22Rv1 (cell line): ENCODE data around the gene ARID1B.

Source experiments
- H3K27ac ChIP-seq: fragments of 450-650 bp; 2 replicates; pipeline ENCODE4 v1.5.1; 2017
- ZFX ChIP-seq: fragments of 450-650 bp; IDR thresholded peaks from 2 replicates; pipeline ENCODE4 v1.6.1; 2017; ENCODE audit warnings: antibody characterized with exemption, borderline replicate concordance
- TF ChIP-seq, protein P1 (sequence below): fragments of 450-650 bp; IDR thresholded peaks from 2 replicates; pipeline ENCODE4 v1.5.1; 2017; ENCODE audit warnings: mild to moderate bottlenecking

Gene ARID1B

DNA sequence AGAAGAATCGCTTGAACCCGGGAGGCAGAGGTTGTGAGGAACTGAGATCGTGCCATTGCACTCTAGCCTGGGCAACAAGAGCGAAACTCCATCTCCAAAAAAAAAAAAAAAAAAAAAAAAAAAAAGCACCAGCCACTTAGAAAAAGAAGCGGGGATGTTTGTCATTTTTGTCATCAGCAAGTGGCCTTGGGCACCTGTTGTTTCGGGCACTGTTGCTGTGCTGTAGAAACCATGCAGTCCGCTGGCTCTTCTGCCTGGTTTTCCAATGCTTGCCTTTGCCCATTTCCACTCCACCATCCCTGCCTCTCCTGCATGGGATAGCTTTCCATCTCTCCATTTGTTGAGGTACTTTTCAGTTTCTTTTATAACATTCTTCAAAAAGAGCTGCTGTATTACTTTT, 129.3 kb downstream of the ARID1B start:
- TF ChIP-seq, protein P1, sequence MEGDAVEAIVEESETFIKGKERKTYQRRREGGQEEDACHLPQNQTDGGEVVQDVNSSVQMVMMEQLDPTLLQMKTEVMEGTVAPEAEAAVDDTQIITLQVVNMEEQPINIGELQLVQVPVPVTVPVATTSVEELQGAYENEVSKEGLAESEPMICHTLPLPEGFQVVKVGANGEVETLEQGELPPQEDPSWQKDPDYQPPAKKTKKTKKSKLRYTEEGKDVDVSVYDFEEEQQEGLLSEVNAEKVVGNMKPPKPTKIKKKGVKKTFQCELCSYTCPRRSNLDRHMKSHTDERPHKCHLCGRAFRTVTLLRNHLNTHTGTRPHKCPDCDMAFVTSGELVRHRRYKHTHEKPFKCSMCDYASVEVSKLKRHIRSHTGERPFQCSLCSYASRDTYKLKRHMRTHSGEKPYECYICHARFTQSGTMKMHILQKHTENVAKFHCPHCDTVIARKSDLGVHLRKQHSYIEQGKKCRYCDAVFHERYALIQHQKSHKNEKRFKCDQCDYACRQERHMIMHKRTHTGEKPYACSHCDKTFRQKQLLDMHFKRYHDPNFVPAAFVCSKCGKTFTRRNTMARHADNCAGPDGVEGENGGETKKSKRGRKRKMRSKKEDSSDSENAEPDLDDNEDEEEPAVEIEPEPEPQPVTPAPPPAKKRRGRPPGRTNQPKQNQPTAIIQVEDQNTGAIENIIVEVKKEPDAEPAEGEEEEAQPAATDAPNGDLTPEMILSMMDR: no peak
- no peak for TF ChIP-seq ZFX
- no peak overlapping the region for H3K27ac ChIP-seq

DNA sequence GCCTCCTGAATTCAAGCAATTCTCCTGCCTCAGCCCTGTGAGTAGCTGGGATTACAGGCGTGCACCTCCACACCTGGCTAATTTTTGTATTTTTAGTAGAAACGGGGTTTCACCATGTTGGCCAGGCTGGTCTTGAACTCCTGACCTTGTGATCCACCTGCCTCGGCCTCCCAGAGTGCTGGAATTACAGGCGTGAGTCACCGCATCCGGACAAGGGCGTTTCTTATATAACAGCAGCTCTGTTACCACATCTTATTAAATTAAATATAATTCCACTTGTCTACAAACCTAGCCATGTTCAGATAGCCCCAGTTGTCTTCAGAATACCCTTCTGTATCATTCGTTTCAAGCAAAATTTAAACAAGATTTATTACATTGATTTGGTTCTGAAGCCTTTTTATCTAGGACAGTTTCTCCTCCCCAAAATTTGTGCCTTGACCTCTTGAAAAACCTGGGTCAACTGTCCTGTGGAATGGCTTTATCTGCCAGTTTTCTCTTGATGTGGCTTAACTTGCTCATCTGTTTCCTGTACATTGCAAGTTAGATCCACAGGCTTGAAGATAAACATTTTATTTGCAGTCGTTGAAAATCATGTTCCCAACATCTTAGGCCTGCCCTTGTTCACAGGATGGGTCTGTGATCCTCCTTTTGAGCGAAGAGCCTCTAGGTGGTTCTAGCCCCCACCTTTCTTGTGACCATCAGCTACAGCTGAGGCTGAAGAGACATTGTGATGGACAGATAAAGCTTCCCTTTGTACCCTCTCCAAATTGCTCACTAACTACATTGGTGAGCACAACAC, 132.2 kb downstream of the ARID1B start:
- no peak overlapping the region for H3K27ac ChIP-seq
- TF ChIP-seq, protein P1: no peak
- no peak for TF ChIP-seq ZFX

DNA sequence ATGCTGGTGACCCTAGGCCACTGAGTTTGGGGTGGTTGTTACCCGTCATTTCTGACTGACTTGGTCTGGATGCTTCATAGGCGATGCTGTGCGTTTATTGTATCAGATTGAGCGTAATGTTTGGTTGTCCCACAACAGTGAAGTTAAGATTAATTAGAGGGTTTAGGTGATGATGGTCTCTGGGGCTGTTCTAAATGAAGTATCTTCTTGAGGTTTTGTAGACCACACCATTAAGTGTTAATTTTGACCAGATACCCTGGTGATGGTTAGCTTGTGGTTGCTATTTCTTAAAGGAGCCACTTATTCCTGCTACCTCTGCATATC, 132.8 kb downstream of the ARID1B start:
- TF ChIP-seq, protein P1: no peak
- no peak for TF ChIP-seq ZFX

DNA sequence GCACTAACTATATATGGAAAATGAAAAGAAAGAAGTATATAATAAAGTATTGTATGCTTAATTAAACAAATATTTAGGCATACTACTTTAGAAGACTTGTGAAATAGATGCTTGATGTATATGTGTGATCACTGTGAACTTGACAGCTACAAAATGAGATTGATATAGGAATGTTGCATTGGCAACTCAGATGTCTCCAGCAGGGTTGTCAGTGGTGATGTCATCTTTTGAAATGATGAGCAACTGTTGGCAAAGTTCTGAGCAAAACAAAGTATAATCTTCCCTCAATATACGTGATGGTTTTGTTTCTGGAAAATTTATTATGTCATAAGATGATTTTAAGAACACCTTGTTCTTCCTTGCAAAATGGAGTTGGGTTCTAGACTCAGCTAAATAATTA, 133.8 kb downstream of the ARID1B start:
- H3K27ac ChIP-seq: no peak overlapping the region
- TF ChIP-seq ZFX: no peak
- TF ChIP-seq, protein P1: no peak

More for the DNA sequence above, 132.8 kb downstream of the ARID1B start:
- H3K27ac ChIP-seq: no peak overlapping the region

DNA sequence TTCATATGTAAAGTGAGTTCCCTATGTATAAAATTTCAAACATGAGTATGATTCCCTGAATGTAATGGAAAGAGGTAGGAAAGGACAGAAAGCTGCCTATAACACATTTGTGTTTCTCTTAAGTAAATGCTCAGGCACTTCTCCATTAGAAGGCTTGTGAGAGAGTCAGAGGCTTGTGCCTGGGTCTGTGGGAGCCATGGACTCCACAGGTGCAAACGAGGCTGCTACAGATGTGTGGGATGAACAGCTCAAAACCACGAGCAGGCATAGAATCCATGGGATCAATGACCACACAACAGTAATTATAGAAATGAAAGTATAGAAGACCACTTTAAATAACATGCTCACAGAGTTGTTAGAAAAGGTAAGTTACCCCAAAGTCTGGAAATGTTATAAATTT, 134.4 kb downstream of the ARID1B start:
- TF ChIP-seq ZFX: no peak
- TF ChIP-seq, protein P1: no peak
- H3K27ac ChIP-seq: no peak overlapping the region

DNA sequence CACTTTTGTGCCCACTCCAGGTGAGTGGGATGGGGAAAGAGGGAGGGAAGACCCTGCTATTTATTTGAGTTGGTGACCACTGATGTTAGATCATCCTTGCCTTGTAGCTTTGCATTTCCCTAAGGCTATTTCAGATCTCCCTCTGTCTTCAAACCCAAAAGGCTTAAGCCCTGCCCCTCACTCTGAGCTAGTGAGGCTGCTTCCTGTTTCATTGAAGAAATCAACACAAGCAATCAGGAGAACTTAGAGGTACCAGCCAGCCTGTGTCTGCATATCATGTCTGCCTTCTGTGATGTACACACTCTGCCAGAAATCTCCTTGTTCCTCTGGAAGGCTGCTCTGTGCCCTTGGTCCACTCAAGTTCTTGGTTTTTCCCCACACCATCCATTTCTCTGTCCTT, 135.3 kb downstream of the ARID1B start:
- H3K27ac ChIP-seq: no peak overlapping the region
- no peak for TF ChIP-seq ZFX
- TF ChIP-seq, protein P1: no peak

DNA sequence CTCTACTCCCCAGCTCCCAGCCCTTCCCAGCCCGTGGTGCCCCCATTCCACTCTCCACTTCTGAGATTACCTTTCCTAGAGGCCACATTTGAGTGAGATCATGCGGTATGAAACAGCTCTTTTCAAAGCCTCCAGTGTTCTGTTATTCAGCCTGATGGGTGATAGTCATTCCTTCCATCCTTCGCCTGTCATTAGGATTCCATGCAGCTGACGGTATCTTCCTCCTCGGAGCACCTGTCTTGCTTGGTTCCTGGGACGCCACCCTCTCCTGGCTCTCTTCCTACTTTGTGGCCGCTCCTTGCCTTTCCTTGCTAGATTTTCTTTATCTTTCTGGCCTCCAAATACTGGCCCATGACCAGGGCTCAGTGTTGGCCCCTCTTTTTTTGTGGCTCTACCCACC, 137.0 kb downstream of the ARID1B start:
- H3K27ac ChIP-seq: no peak overlapping the region
- TF ChIP-seq, protein P1: no peak
- TF ChIP-seq ZFX: no peak
